Heart right ventricle (tissue), 16 donors: Measurements from ENCODE around the gene DMBX1. TPM values are rescaled to one million over a fixed set of nuclear protein-coding genes. Genes with fewer than 3 reads are reported as not detected.

Experiments
- ATAC-seq, 8 donors: fragments of 200-7000 bp; cut with Tn5 transposase; one replicate each; pipeline ENCODE4 v1.9.1; 2020; ENCODE audit warnings: mild to moderate bottlenecking in 8 of 8, moderate library complexity in 8 of 8, moderate number of reproducible peaks in 1 of 8
- DNase-seq, 2 donors: peaks; one replicate each; pipeline ENCODE4 v3.0.0-alpha.2; 2020
- H3K27ac ChIP-seq, 10 donors: fragments of 200-600 bp; sonication (generic) in 2 of 10; one replicate each; pipeline versions ENCODE4 v1.5.0 to v1.8.0; 2020 to 2022; ENCODE audit warnings: mild to moderate bottlenecking in 3 of 10
- H3K27me3 ChIP-seq, 7 donors: fragments of 200-600 bp; one replicate each; pipeline ENCODE4 v1.8.0; 2021 to 2022; ENCODE audit warnings: mild to moderate bottlenecking in 2 of 7
- H3K36me3 ChIP-seq, 9 donors: fragments of 200-600 bp; sonication (generic) in 1 of 9; one replicate each; pipeline versions ENCODE4 v1.5.0 to v1.8.0; 2020 to 2022; ENCODE audit warnings: mild to moderate bottlenecking in 2 of 9
- H3K4me1 ChIP-seq, 9 donors: fragments of 200-600 bp; sonication (generic) in 1 of 9; one replicate each; pipeline versions ENCODE4 v1.5.0 to v1.8.0; 2020 to 2022; ENCODE audit warnings: mild to moderate bottlenecking in 4 of 9
- H3K4me3 ChIP-seq, 10 donors: fragments of 200-600 bp; sonication (generic) in 2 of 10; one replicate each; pipeline versions ENCODE4 v1.5.0 to v1.8.0; 2020 to 2022; ENCODE audit warnings: mild to moderate bottlenecking in 7 of 10, moderate library complexity in 2 of 10
- H3K9me3 ChIP-seq, 11 donors: fragments of 200-600 bp in 10 of 11; sonication (generic) in 2 of 11; one replicate each; pipeline versions ENCODE4 v1.5.0 to v1.8.0; 2013 to 2022; ENCODE audit warnings: mild to moderate bottlenecking in 2 of 11, control low read depth in 1 of 11, moderate library complexity in 1 of 11
- WGBS, 2 donors: extraction: QIAGEN DNeasy Blood & Tissue Kit; methylation state at CpG; one replicate each; pipeline ENCODE4 v1.1.7; 2013; ENCODE audit warnings: inconsistent platforms in 1 of 2; 5-methylcytosine and 5-hydroxymethylcytosine counted together
- intact Hi-C, 10 donors: fragments of 100-400 bp; cut with DNase I; formaldehyde crosslinking; loops; one replicate each; pipeline versions ENCODE4 v1.11.1 to v1.14.2; 2022
- polyA plus RNA-seq, 2 donors: library from polyadenylated mRNA; stranded (reverse); fragments of 200-250 nt; gene quantifications; one replicate each; pipeline ENCODE4 v1.2.3, GENCODE V29; 2013
- total RNA-seq, 10 donors: library from RNA; stranded (reverse); fragmentation: NEBNext Ultra II Directional in 3 of 10; extraction: Animal tissue kit (Norgen Biotek cat#: 25700) in 3 of 10; gene quantifications; one replicate each; pipeline versions ENCODE4 v1.2.1 to v1.2.4, GENCODE V29; 2021 to 2023
- TF ChIP-seq, protein P1 (sequence below), 9 donors: fragments of 200-600 bp; sonication (generic) in 2 of 9; IDR thresholded peaks; one replicate each; pipeline versions ENCODE4 v1.5.0 to v1.8.0; 2021 to 2022; ENCODE audit warnings: antibody characterized with exemption in 9 of 9, mild to moderate bottlenecking in 5 of 9, moderate library complexity in 1 of 9
- donor health status: Arrhythmogenic right ventricular cardiomyopathy.
- donor health status: ischemic (EF 13 %, LVEDD 7.1; RV severe dilation, severe dysfunction).
- donor health status: healthy with polysubstance abuse.
- donor health status: DM: no; HTN: yes; CAD: no.
- donor health status: DM: no; HTN: no; CAD: no.
- donor health status: ischemic (EF 25% LVEDD 6.9; RV normal size, moderate dysfunction).
- donor health status: ischemic (EF 25% LVEDD 5.7; RV mildly dilated, moderate dysfunction).
- donor health status: healthy.
- donor health status: DM: yes; HTN: yes; CAD: no.
- donor health status: Ischemic cardiomyopathy.
- donor health status: ischemic (EF 35%, LVEDD 5.7; RV mildly dilated, moderate dysfunction).
- donor health status: nonischemic (EF 11% LVEDD 7.7; RV severe dilation, severe dysfunction).
- donor health status: DM: yes; HTN: yes; CAD: no.
- donor health status: PGD.
- donor health status: ischemic (EF 29% LVEDD 5.4; RV normal size, mild dysfunction).
- donor health status: nonischemic (EF 23%, LVEDD 6.1; RV moderate dilation, normal function).

The DMBX1 gene
- total and polyA plus RNA-seq, 12 donors: not detected

DNA sequence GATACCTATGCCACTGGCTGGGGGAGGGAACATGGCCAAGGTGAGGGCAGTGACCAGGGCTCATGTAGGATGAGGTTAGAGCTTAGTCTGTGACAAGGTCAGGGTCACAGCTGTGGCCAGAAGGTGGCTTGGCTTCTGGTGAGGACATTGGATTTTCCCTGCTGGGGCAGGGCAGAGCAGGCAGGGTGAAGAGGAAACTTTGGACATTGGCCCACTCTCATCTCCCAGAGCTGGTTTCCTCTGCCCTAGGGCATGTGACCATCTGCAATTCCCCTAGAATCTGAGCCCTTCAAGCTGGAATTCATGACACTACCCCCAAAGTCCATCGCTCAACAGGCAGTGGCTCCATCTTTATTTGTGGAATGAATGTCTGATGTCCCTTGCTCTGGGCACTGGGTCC lies 5.3 kb downstream of the DMBX1 start:
- Histone ChIP-seq H3K27ac (no peak overlapping the region), H3K9me3 (no peaks in the 10 kb centered on the region), H3K27me3 (peaks cover 22 to 83% (median 71%) of the 10 kb centered on the region in 7 donors), H3K4me1 (peaks cover 0 to 13% (median 9%) of the 10 kb centered on the region in 9 donors), H3K36me3 (no peaks in the 10 kb centered on the region), H3K4me3 (no peak overlapping the region)
- TF ChIP-seq, protein P1, sequence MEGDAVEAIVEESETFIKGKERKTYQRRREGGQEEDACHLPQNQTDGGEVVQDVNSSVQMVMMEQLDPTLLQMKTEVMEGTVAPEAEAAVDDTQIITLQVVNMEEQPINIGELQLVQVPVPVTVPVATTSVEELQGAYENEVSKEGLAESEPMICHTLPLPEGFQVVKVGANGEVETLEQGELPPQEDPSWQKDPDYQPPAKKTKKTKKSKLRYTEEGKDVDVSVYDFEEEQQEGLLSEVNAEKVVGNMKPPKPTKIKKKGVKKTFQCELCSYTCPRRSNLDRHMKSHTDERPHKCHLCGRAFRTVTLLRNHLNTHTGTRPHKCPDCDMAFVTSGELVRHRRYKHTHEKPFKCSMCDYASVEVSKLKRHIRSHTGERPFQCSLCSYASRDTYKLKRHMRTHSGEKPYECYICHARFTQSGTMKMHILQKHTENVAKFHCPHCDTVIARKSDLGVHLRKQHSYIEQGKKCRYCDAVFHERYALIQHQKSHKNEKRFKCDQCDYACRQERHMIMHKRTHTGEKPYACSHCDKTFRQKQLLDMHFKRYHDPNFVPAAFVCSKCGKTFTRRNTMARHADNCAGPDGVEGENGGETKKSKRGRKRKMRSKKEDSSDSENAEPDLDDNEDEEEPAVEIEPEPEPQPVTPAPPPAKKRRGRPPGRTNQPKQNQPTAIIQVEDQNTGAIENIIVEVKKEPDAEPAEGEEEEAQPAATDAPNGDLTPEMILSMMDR (IDR thresholded peaks at IDR 0.05): no peak
- DNase-seq (no peak), ATAC-seq (no peak)
- intact Hi-C loops: no loop called here
- WGBS, 2 donors: 70 to 79% methylated on average over 1 of the region's 1 CpG

DNA sequence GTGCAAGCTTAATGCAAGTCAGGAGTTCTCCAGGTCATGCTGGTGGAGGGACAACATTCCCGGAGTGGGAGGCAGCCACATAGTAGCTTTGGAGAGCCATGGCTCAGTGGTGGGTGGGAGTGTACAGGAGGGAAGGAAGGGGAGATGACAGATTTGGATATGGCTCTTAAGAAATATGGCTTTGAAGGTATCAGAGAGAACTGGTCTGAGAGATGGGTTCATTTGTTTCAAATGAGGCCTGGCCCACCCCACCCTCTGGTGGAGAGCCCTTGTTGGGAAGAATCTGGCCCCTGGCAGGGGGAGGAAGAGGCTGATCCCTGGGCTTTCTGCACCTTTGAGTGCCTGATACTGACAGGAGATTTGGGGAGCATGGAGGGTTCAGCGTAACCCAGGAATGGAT lies 6.1 kb downstream of the DMBX1 start:
- ATAC-seq (no peak), DNase-seq (no peak)
- Histone ChIP-seq H3K9me3 (no peaks in the 10 kb centered on the region), H3K27me3 (peaks cover 15 to 74% (median 62%) of the 10 kb centered on the region in 7 donors), H3K4me3 (no peak overlapping the region), H3K4me1 (peaks cover 0 to 4% (median under 1%) of the 10 kb centered on the region in 9 donors), H3K36me3 (no peaks in the 10 kb centered on the region), H3K27ac (no peak overlapping the region)
- 87 to 91% methylated on average over 2 of the region's 2 CpGs for WGBS, 2 donors
- intact Hi-C loops: no loop called here
- TF ChIP-seq, protein P1 (IDR thresholded peaks at IDR 0.05): no peak

DNA sequence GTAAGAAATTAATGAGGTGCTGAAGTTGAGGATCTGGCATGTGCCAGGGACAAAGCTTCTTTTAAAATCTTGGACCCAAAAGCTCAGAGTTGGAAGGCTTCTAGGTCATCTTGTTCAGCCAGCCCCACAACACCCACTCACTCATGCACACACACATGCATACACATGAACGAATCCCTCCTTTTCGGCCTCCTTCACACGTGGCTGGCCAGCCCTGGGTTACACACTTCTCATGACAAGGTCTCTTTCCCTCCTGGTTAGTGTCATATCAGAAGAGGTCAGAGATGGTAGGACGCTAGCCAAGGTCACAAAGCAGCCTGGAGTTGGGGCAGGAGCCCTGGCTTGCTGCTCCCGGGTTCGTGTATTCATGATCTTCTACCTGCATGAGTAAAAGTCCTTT lies 6.9 kb downstream of the DMBX1 start:
- Histone ChIP-seq H3K27me3 (peaks cover 8 to 71% (median 55%) of the 10 kb centered on the region in 7 donors), H3K36me3 (no peaks in the 10 kb centered on the region), H3K4me3 (no peak overlapping the region), H3K4me1 (no peaks in the 10 kb centered on the region), H3K9me3 (no peaks in the 10 kb centered on the region), H3K27ac (no peak overlapping the region)
- 66 to 68% methylated on average over 6 of the region's 6 CpGs for WGBS, 2 donors
- TF ChIP-seq, protein P1 (IDR thresholded peaks at IDR 0.05): no peak
- no peak for ATAC-seq
- intact Hi-C loops: no loop called here
- DNase-seq: no peak

DNA sequence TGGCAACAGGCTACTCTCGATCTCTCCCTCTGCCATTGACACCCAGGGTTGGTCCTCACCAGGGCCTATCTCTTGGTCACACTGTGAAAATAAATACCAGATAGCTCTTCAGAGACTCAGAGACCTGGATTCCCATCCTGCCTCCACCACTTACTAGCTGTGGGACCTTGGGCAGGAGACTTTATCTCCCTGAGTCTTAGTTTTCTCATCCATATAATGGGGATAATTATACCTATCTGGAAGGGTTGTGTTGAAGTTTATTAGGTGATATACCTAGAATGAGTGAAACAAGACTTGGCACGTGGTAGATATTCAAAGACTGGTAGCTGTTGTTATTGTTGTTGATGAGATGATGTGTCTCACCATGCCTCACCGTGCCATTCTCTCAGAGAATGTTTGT lies 7.4 kb downstream of the DMBX1 start:
- intact Hi-C loops: no loop called here
- no peaks in the 10 kb centered on the region for H3K4me1 ChIP-seq
- H3K4me3 ChIP-seq: no peak overlapping the region
- H3K36me3 ChIP-seq: no peaks in the 10 kb centered on the region
- H3K9me3 ChIP-seq: no peaks in the 10 kb centered on the region
- TF ChIP-seq, protein P1 (IDR thresholded peaks at IDR 0.05): no peak
- H3K27ac ChIP-seq: no peak overlapping the region
- DNase-seq: no peak
- ATAC-seq: no peak
- 67 to 70% methylated on average over 3 of the region's 3 CpGs for WGBS, 2 donors
- H3K27me3 ChIP-seq: peaks cover 3 to 71% (median 55%) of the 10 kb centered on the region in 7 donors
